ENCODE measurements around the gene SMPD3. TPM values are rescaled to one million over a fixed set of nuclear protein-coding genes. Genes with fewer than 3 reads are reported as not detected.

The SMPD3 gene
- total RNA-seq, 1 donor from 2014 or later: 0.49 TPM

GRCh38 chr16:68363658-68364521, 84.4 kb downstream of the SMPD3 start:
- Mint-ChIP-seq H3K36me3 (ENCODE audit: low read depth) (peaks cover 11% of the 10 kb centered on the region), H3K27me3 (ENCODE audit: insufficient read depth) (peaks cover 22% of the 10 kb centered on the region), H3K9me3 (no peaks in the 10 kb centered on the region), H3K4me1 (ENCODE audit: low read depth) (peaks cover 22% of the 10 kb centered on the region), H3K4me3 (no peak overlapping the region), H3K27ac (no peak overlapping the region)
- no peak for DNase-seq (ENCODE audit: low spot score)
- intact Hi-C loops (cut with micrococcal nuclease): no loop called here

- peaks cover 18% of the 10 kb centered on the region for H3K27me3 Mint-ChIP-seq (ENCODE audit: insufficient read depth)
- no peak overlapping the region for H3K27ac Mint-ChIP-seq
- H3K4me1 Mint-ChIP-seq (ENCODE audit: low read depth): peaks cover 19% of the 10 kb centered on the region
- H3K9me3 Mint-ChIP-seq: no peaks in the 10 kb centered on the region
- intact Hi-C loops (cut with micrococcal nuclease): no loop called here
- H3K4me3 Mint-ChIP-seq: no peak overlapping the region
- no peak for DNase-seq (ENCODE audit: low spot score)
- H3K36me3 Mint-ChIP-seq (ENCODE audit: low read depth): peaks cover 13% of the 10 kb centered on the region
Measured at GRCh38 chr16:68362947-68363657, 85.2 kb downstream of the SMPD3 start.

- no peak for DNase-seq (ENCODE audit: low spot score)
- intact Hi-C loops (cut with micrococcal nuclease): no loop called here
- H3K36me3 Mint-ChIP-seq (ENCODE audit: low read depth): peaks cover 19% of the 10 kb centered on the region
- H3K9me3 Mint-ChIP-seq: no peaks in the 10 kb centered on the region
- H3K4me1 Mint-ChIP-seq (ENCODE audit: low read depth): peaks cover 19% of the 10 kb centered on the region
- no peak overlapping the region for H3K27ac Mint-ChIP-seq
- peaks cover 16% of the 10 kb centered on the region for H3K27me3 Mint-ChIP-seq (ENCODE audit: insufficient read depth)
- H3K4me3 Mint-ChIP-seq: no peak overlapping the region
Measured at GRCh38 chr16:68362262-68362913, 85.9 kb downstream of the SMPD3 start.

- H3K9me3 Mint-ChIP-seq: no peaks in the 10 kb centered on the region
- no peak overlapping the region for H3K4me3 Mint-ChIP-seq
- H3K4me1 Mint-ChIP-seq (ENCODE audit: low read depth): peaks cover 28% of the 10 kb centered on the region
- H3K27ac Mint-ChIP-seq: no peak overlapping the region
- intact Hi-C loops (cut with micrococcal nuclease): no loop called here
- H3K27me3 Mint-ChIP-seq (ENCODE audit: insufficient read depth): peaks cover 11% of the 10 kb centered on the region
- peaks cover 26% of the 10 kb centered on the region for H3K36me3 Mint-ChIP-seq (ENCODE audit: low read depth)
- DNase-seq (ENCODE audit: low spot score): no peak
Measured at GRCh38 chr16:68361485-68361884, 86.8 kb downstream of the SMPD3 start.

GRCh38 chr16:68360956-68361355, 87.4 kb downstream of the SMPD3 start:
- no peak for DNase-seq (ENCODE audit: low spot score)
- intact Hi-C loops (cut with micrococcal nuclease): no loop called here
- no peaks in the 10 kb centered on the region for H3K9me3 Mint-ChIP-seq
- no peak overlapping the region for H3K4me3 Mint-ChIP-seq
- peaks cover 8% of the 10 kb centered on the region for H3K27me3 Mint-ChIP-seq (ENCODE audit: insufficient read depth)
- peaks cover 28% of the 10 kb centered on the region for H3K36me3 Mint-ChIP-seq (ENCODE audit: low read depth)
- peaks cover 33% of the 10 kb centered on the region for H3K4me1 Mint-ChIP-seq (ENCODE audit: low read depth)
- H3K27ac Mint-ChIP-seq: no peak overlapping the region

- Mint-ChIP-seq H3K27me3 (ENCODE audit: insufficient read depth) (peaks cover 5% of the 10 kb centered on the region), H3K9me3 (no peaks in the 10 kb centered on the region), H3K36me3 (ENCODE audit: low read depth) (peaks cover 26% of the 10 kb centered on the region), H3K4me1 (ENCODE audit: low read depth) (peaks cover 35% of the 10 kb centered on the region), H3K4me3 (no peak overlapping the region), H3K27ac (no peak overlapping the region)
- DNase-seq (ENCODE audit: low spot score): no peak
- intact Hi-C loops (cut with micrococcal nuclease): no loop called here
Measured at GRCh38 chr16:68360547-68360946, 87.8 kb downstream of the SMPD3 start.

GRCh38 chr16:68359398-68360191, 88.7 kb downstream of the SMPD3 start:
- intact Hi-C loops (cut with micrococcal nuclease): no loop called here
- no peak overlapping the region for H3K4me3 Mint-ChIP-seq
- peaks cover 4% of the 10 kb centered on the region for H3K27me3 Mint-ChIP-seq (ENCODE audit: insufficient read depth)
- no peak for DNase-seq (ENCODE audit: low spot score)
- peaks cover 43% of the 10 kb centered on the region for H3K4me1 Mint-ChIP-seq (ENCODE audit: low read depth)
- H3K27ac Mint-ChIP-seq: no peak overlapping the region
- H3K9me3 Mint-ChIP-seq: no peaks in the 10 kb centered on the region
- H3K36me3 Mint-ChIP-seq (ENCODE audit: low read depth): peaks cover 31% of the 10 kb centered on the region

GRCh38 chr16:68358951-68359350, 89.4 kb downstream of the SMPD3 start:
- intact Hi-C loops (cut with micrococcal nuclease): no loop called here

GRCh38 chr16:68357923-68358322, 90.4 kb downstream of the SMPD3 start:
- Mint-ChIP-seq H3K4me3 (no peak overlapping the region), H3K27me3 (ENCODE audit: insufficient read depth) (peaks cover 2% of the 10 kb centered on the region), H3K27ac (no peak overlapping the region), H3K36me3 (ENCODE audit: low read depth) (peaks cover 48% of the 10 kb centered on the region), H3K4me1 (ENCODE audit: low read depth) (peaks cover 40% of the 10 kb centered on the region), H3K9me3 (no peaks in the 10 kb centered on the region)
- no peak for DNase-seq (ENCODE audit: low spot score)
- intact Hi-C loops (cut with micrococcal nuclease): no loop called here

More at GRCh38 chr16:68358951-68359350, 89.4 kb downstream of the SMPD3 start:
- peaks cover 4% of the 10 kb centered on the region for H3K27me3 Mint-ChIP-seq (ENCODE audit: insufficient read depth)
- H3K27ac Mint-ChIP-seq: no peak overlapping the region
- H3K36me3 Mint-ChIP-seq (ENCODE audit: low read depth): peaks cover 37% of the 10 kb centered on the region
- peaks cover 40% of the 10 kb centered on the region for H3K4me1 Mint-ChIP-seq (ENCODE audit: low read depth)
- H3K4me3 Mint-ChIP-seq: no peak overlapping the region
- H3K9me3 Mint-ChIP-seq: no peaks in the 10 kb centered on the region
- no peak for DNase-seq (ENCODE audit: low spot score)

GRCh38 chr16:68357521-68357922, 90.8 kb downstream of the SMPD3 start:
- Mint-ChIP-seq H3K36me3 (ENCODE audit: low read depth) (peaks cover 52% of the 10 kb centered on the region), H3K27me3 (ENCODE audit: insufficient read depth) (peaks cover 2% of the 10 kb centered on the region), H3K4me3 (no peak overlapping the region), H3K9me3 (no peaks in the 10 kb centered on the region), H3K4me1 (ENCODE audit: low read depth) (peaks cover 40% of the 10 kb centered on the region), H3K27ac (no peak overlapping the region)
- no peak for DNase-seq (ENCODE audit: low spot score)
- intact Hi-C loops (cut with micrococcal nuclease): no loop called here

GRCh38 chr16:68356919-68357286, 91.4 kb downstream of the SMPD3 start:
- intact Hi-C loops (cut with micrococcal nuclease): loop anchor here (1.0 kb wide), 2 partner anchors 12 to 99 kb away; no protein-coding TSS in a partner anchor
- DNase-seq (ENCODE audit: low spot score): no peak
- peaks cover 2% of the 10 kb centered on the region for H3K27me3 Mint-ChIP-seq (ENCODE audit: insufficient read depth)
- H3K4me1 Mint-ChIP-seq (ENCODE audit: low read depth): peaks cover 40% of the 10 kb centered on the region
- H3K27ac Mint-ChIP-seq: no peak overlapping the region
- H3K4me3 Mint-ChIP-seq: peak overlapping the region; percentile 58
- H3K36me3 Mint-ChIP-seq (ENCODE audit: low read depth): peaks cover 57% of the 10 kb centered on the region
- no peaks in the 10 kb centered on the region for H3K9me3 Mint-ChIP-seq

- intact Hi-C loops (cut with micrococcal nuclease): loop anchor here (1.0 kb wide), 2 partner anchors 13 to 98 kb away; no protein-coding TSS in a partner anchor
- peaks cover 40% of the 10 kb centered on the region for H3K4me1 Mint-ChIP-seq (ENCODE audit: low read depth)
- H3K4me3 Mint-ChIP-seq: peak overlapping the region; percentile 58
- DNase-seq (ENCODE audit: low spot score): peak; percentile 73
- peaks cover 2% of the 10 kb centered on the region for H3K27me3 Mint-ChIP-seq (ENCODE audit: insufficient read depth)
- no peaks in the 10 kb centered on the region for H3K9me3 Mint-ChIP-seq
- peak overlapping the region; percentile 70 for H3K27ac Mint-ChIP-seq
- H3K36me3 Mint-ChIP-seq (ENCODE audit: low read depth): peaks cover 59% of the 10 kb centered on the region
Measured at GRCh38 chr16:68356249-68356918, 91.9 kb downstream of the SMPD3 start.

Data from activated T-helper 1 cell treated with anti-CD3 and anti-CD28 coated beads, Interleukin-12 subunit alpha, Interleukin-12 subunit beta, Interleukin-2, Interleukin-4 antibody, amounts not matched to agents 30 ng/mL and 10 ng/mL and 1 ng/mL, durations not matched to agents 14 hours and 24 hours and 36 hours (primary cell).